Mucosa of stomach (tissue), 1 donor: Measurements from ENCODE around the gene ADARB2.
"Not testable (repeated sequence)": the region's sequence is repeated elsewhere in the genome, so short reads cannot be mapped to it uniquely, and the experiment has no call there.

Source experiments
- H3K27me3 ChIP-seq: one replicate; pipeline ENCODE4 v1.7.0; 2013; ENCODE audit warnings: mild to moderate bottlenecking, low read length; ENCODE audit not compliant: control insufficient read depth, insufficient read depth
- H3K36me3 ChIP-seq: one replicate; pipeline ENCODE4 v1.7.0; 2013; ENCODE audit warnings: low read length; ENCODE audit not compliant: control insufficient read depth, insufficient read depth
- H3K4me1 ChIP-seq: one replicate; pipeline ENCODE4 v1.7.0; 2013; ENCODE audit warnings: mild to moderate bottlenecking, low read length; ENCODE audit not compliant: control insufficient read depth, insufficient read depth
- H3K4me3 ChIP-seq: one replicate; pipeline ENCODE4 v1.7.0; 2013; ENCODE audit warnings: low read length
- H3K9ac ChIP-seq: one replicate; pipeline ENCODE4 v1.7.0; 2013; ENCODE audit warnings: mild to moderate bottlenecking, low read length, moderate library complexity
- H3K9me3 ChIP-seq: one replicate; pipeline ENCODE4 v1.7.0; 2013; ENCODE audit warnings: mild to moderate bottlenecking, low read length, moderate library complexity; ENCODE audit not compliant: control insufficient read depth
- donor health status: Pancreatic carcinoma.

ADARB2 gene

GRCh38 chr10:1352296-1352695, 385.0 kb downstream of the ADARB2 start:
- not testable (repeated sequence) for H3K4me1 ChIP-seq, H3K4me3 ChIP-seq, H3K27me3 ChIP-seq, H3K9me3 ChIP-seq, H3K36me3 ChIP-seq, H3K9ac ChIP-seq

- H3K4me3 ChIP-seq = no peak overlapping the region
- H3K9ac ChIP-seq = no peak overlapping the region
- no peaks in the 10 kb centered on the region for H3K9me3 ChIP-seq
- H3K27me3 ChIP-seq = no peaks in the 10 kb centered on the region
- no peaks in the 10 kb centered on the region for H3K4me1 ChIP-seq
- H3K36me3 ChIP-seq = no peaks in the 10 kb centered on the region
These were observed 388.6 kb downstream of the ADARB2 start for GRCh38 chr10:1348773-1349050.

DNA sequence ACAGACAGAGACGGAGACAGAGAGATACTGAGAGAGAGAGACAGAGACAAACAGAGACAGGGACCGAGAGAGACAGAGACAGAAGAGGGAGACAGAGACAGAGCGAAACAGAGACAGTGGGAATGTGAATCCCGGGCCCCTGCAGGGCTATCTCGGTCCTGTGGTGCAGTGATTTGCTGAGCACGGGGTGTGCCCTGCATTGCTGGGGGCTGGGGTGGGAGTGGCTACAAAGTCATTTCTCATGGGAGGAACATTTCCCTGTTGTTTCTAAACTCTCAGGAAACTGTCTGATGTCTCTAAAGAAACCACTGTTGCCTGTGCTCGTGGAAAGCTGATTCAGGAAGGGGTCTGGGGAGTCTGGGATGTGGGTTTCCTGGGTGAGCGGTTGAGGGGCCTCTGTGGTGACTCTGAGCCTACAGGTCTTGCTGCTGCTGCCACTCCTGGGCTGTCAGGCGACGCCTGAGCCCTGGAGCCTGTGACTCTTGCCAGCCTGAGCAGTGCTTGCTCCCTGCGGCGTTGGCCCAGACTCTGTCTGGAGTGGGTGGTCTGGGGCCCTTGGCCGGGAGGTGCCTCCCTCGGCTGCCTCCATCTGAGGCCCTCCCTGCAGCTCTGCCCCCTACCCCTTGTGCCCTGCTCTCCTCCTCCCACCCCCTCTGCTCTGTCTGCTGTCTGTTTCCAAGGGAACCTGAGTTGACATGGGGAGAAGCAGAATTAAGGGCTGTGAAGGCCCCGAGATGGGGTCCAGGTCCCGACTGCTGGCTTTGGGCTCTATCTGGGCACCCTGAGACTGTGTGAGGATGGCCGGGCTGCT, 389.2 kb downstream of the ADARB2 start:
- H3K36me3 ChIP-seq = no peaks in the 10 kb centered on the region
- no peaks in the 10 kb centered on the region for H3K27me3 ChIP-seq
- H3K4me3 ChIP-seq = no peak overlapping the region
- H3K9ac ChIP-seq = no peak overlapping the region
- no peaks in the 10 kb centered on the region for H3K4me1 ChIP-seq
- no peaks in the 10 kb centered on the region for H3K9me3 ChIP-seq

- H3K36me3 ChIP-seq = no peaks in the 10 kb centered on the region
- no peak overlapping the region for H3K4me3 ChIP-seq
- H3K9ac ChIP-seq = no peak overlapping the region
- H3K27me3 ChIP-seq = no peaks in the 10 kb centered on the region
- no peaks in the 10 kb centered on the region for H3K4me1 ChIP-seq
- no peaks in the 10 kb centered on the region for H3K9me3 ChIP-seq
These were observed 389.8 kb downstream of the ADARB2 start for GRCh38 chr10:1347525-1347924.

DNA sequence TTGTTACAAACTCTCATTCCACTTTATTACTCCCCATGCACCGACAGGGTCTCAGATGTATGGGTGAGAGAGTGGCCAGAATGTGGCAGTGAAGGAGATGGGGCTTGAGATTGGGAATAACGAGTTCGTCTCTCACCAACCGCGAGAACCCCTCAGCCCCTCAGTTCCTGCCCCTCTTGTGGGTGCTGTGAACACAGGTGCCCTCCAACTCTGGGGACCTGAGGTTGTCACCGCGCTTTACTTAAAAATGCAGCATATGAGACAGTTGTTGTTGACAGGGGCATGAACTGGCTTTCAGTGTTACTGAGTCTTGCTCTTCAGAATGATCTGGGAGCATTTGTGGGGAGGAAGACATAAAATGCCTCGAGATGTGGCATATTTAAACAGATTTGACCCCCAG, 391.1 kb downstream of the ADARB2 start:
- no peak overlapping the region for H3K4me3 ChIP-seq
- no peaks in the 10 kb centered on the region for H3K4me1 ChIP-seq
- no peaks in the 10 kb centered on the region for H3K9me3 ChIP-seq
- no peaks in the 10 kb centered on the region for H3K36me3 ChIP-seq
- H3K9ac ChIP-seq = no peak overlapping the region
- no peaks in the 10 kb centered on the region for H3K27me3 ChIP-seq

DNA sequence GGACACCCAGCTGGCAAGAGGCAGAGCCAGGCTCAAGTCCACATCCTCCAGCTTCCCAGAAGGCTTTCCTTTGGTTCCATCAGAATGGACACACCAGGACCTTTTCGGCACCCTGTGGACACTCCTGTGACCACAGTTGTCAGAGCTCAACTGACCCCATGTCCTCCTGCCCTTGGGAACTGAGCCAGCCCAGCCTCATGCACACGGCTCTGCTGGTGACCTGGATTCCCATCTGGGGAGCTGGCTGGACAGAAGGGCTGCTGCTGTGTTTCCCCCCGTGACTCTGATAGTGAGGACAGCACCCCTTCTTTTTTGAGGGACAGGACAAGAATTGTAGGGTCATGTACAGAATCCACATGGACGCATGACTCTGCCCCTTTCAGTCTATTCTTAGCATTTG, 392.0 kb downstream of the ADARB2 start:
- no peak overlapping the region for H3K9ac ChIP-seq
- no peaks in the 10 kb centered on the region for H3K9me3 ChIP-seq

DNA sequence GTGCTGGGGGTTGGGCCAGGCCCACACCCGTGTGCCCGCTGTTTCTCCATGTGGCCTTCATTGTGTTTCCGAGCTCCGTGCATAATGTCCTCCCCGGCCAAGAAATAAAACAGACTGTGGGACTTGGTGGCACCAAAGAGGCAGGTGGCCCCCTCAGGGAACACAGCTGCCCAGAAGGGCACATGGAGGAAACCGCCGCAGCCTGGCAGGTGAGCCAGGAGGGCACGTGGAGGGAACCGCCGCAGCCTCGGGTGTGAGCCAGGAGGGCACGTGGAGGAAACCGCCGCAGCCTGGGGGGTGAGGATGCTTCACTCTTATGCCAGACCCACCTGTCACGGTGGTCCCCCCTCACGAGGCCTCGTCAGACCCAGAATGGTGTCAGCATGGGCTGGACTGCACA, 392.5 kb downstream of the ADARB2 start:
- H3K4me1 ChIP-seq = no peaks in the 10 kb centered on the region
- no peak overlapping the region for H3K9ac ChIP-seq
- no peaks in the 10 kb centered on the region for H3K27me3 ChIP-seq
- H3K9me3 ChIP-seq = no peaks in the 10 kb centered on the region
- H3K36me3 ChIP-seq = no peaks in the 10 kb centered on the region
- H3K4me3 ChIP-seq = no peak overlapping the region

More for the DNA sequence above, 392.0 kb downstream of the ADARB2 start:
- no peak overlapping the region for H3K4me3 ChIP-seq
- H3K4me1 ChIP-seq = no peaks in the 10 kb centered on the region
- no peaks in the 10 kb centered on the region for H3K36me3 ChIP-seq
- no peaks in the 10 kb centered on the region for H3K27me3 ChIP-seq

- Histone ChIP-seq H3K27me3 (no peaks in the 10 kb centered on the region), H3K36me3 (no peaks in the 10 kb centered on the region), H3K9me3 (no peaks in the 10 kb centered on the region), H3K4me3 (no peak overlapping the region), H3K4me1 (no peaks in the 10 kb centered on the region), H3K9ac (no peak overlapping the region)
These were observed 392.9 kb downstream of the ADARB2 start for GRCh38 chr10:1344408-1344807.

DNA sequence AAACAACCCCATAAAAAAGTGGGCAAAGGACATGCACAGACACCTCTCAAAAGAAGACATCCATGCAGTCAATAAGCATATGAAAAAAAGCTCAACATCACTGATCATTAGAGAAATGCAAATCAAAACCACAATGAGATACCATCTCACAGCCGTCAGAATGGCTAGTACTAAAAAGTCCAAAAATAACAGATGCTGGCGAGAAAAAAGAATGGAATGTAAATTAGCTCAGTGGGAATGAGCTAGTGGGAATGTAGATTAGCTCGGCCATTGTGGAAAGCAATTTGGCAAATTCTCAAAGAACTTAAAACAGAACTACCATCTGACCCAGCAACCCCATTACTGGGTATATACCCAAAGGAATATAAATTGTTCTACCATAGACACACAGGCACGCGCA, 394.1 kb downstream of the ADARB2 start:
- H3K36me3 ChIP-seq = no peaks in the 10 kb centered on the region
- H3K9ac ChIP-seq = no peak overlapping the region
- no peaks in the 10 kb centered on the region for H3K27me3 ChIP-seq
- H3K4me3 ChIP-seq = no peak overlapping the region
- H3K9me3 ChIP-seq = no peaks in the 10 kb centered on the region
- H3K4me1 ChIP-seq = no peaks in the 10 kb centered on the region

- not testable (repeated sequence) for H3K4me3 ChIP-seq, H3K36me3 ChIP-seq, H3K27me3 ChIP-seq, H3K9me3 ChIP-seq, H3K4me1 ChIP-seq, H3K9ac ChIP-seq
These were observed 396.3 kb downstream of the ADARB2 start for GRCh38 chr10:1341052-1341451.

GRCh38 chr10:1339396-1339795, 397.9 kb downstream of the ADARB2 start:
- no peak overlapping the region for H3K4me3 ChIP-seq
- no peaks in the 10 kb centered on the region for H3K36me3 ChIP-seq
- H3K9ac ChIP-seq = no peak overlapping the region
- H3K4me1 ChIP-seq = no peaks in the 10 kb centered on the region
- H3K27me3 ChIP-seq = no peaks in the 10 kb centered on the region
- H3K9me3 ChIP-seq = no peaks in the 10 kb centered on the region

GRCh38 chr10:1335642-1336041, 401.7 kb downstream of the ADARB2 start:
- Histone ChIP-seq H3K36me3 (no peaks in the 10 kb centered on the region), H3K9me3 (no peaks in the 10 kb centered on the region), H3K4me1 (no peaks in the 10 kb centered on the region), H3K4me3 (no peak overlapping the region), H3K27me3 (no peaks in the 10 kb centered on the region), H3K9ac (no peak overlapping the region)

DNA sequence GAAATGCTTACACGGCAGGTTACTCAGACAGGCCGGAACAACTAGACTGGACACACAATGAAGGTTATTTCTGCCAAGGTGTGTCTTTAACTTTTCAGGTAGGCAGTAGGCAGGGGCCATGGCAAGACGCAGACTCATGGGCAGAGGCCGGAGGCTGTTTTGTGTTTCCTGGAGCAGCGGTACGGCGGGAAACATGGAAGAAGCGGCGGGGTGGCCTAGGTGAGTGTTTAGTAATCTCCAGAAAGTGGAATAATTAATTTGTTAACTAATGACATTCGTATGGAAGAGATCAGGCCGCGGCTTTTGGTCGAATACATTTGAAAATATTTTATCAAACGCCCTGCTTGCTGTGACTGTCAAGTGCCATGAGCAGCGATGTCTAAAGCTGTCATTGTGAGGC, 403.3 kb downstream of the ADARB2 start:
- Histone ChIP-seq H3K4me1 (no peaks in the 10 kb centered on the region), H3K4me3 (no peak overlapping the region), H3K9me3 (no peaks in the 10 kb centered on the region), H3K36me3 (no peaks in the 10 kb centered on the region), H3K27me3 (no peaks in the 10 kb centered on the region), H3K9ac (no peak overlapping the region)
